Endothelial cell of umbilical vein (primary cell): ENCODE measurements around the gene PRR3. TPM values are rescaled to one million over a fixed set of nuclear protein-coding genes. Genes with fewer than 3 reads are reported as not detected.

Source experiments
- BruUV-seq: library from RNA; stranded (reverse); fragments of 400-500 nt; replicated peaks from 2 replicates; lab custom pipeline; 2021; lab: Mats Ljungman, UMichigan
- CTCF ChIA-PET: fragments of 300-600, 350-600 bp; sonication (Branson Sonifier 250); formaldehyde crosslinking; loops from one replicate; lab custom pipeline; 2021; ENCODE audit warnings: antibody characterized with exemption, inconsistent platforms; lab: Charles Lee
- POLR2A ChIA-PET: fragments of 300-600, 350-600 bp; sonication (Branson Sonifier 250); formaldehyde crosslinking; loops from one replicate; lab custom pipeline; 2021; ENCODE audit warnings: antibody characterized with exemption, inconsistent platforms; lab: Charles Lee
- DNase-seq: peaks from one replicate; pipeline ENCODE4 v3.0.0-alpha.2; 2011; ENCODE audit warnings: low read depth, low spot score
- FAIRE-seq: peaks from 2 replicates; lab custom pipeline; 2011; peaks lifted over from hg19 to GRCh38; lab: Jason Lieb, UNC
- H2AFZ ChIP-seq: 2 replicates; pipeline ENCODE4 v1.6.0; 2012; ENCODE audit warnings: low read depth, low read length, control low read depth, inconsistent platforms
- H3K27ac ChIP-seq: 2 replicates; pipeline ENCODE4 v1.5.1; 2011; ENCODE audit warnings: low read depth, mild to moderate bottlenecking, control low read depth, low read length, moderate library complexity; ENCODE audit not compliant: insufficient read depth
- H3K27me3 ChIP-seq, 2 experiments: 2 replicates each; pipeline versions ENCODE4 v1.6.0 to v1.6.1; 2011; ENCODE audit warnings: low read length in 2 of 2, mixed read lengths in 1 of 2; ENCODE audit not compliant: control insufficient read depth in 2 of 2, insufficient read depth in 2 of 2
- H3K36me3 ChIP-seq, 2 experiments: 2 replicates in 1 of 2; 3 replicates in 1 of 2; pipeline ENCODE4 v1.5.1; 2011; ENCODE audit warnings: low read length in 2 of 2, mild to moderate bottlenecking in 1 of 2, moderate library complexity in 1 of 2; ENCODE audit not compliant: control insufficient read depth in 2 of 2, insufficient read depth in 2 of 2; ENCODE audit errors: extremely low read depth in 1 of 2
- H3K4me1 ChIP-seq: 3 replicates; pipeline ENCODE4 v1.5.1; 2011; ENCODE audit warnings: mild to moderate bottlenecking, low read length; ENCODE audit not compliant: control insufficient read depth, insufficient read depth; ENCODE audit errors: extremely low read depth
- H3K4me2 ChIP-seq: 2 replicates; pipeline ENCODE4 v1.6.1; 2011; ENCODE audit warnings: low read length, control low read depth, mixed read lengths; ENCODE audit not compliant: insufficient read depth
- H3K4me3 ChIP-seq, 3 experiments: fragments of 200-600 bp in 1 of 3; sonication (generic), shearing (Covaris generic) in 1 of 3; replicated peaks in 1 of 3; 2 replicates each; pipeline ENCODE4 v1.5.1; 2011 to 2016; ENCODE audit warnings: control low read depth in 3 of 3, low read length in 3 of 3, mild to moderate bottlenecking in 2 of 3, inconsistent platforms in 1 of 3, low read depth in 1 of 3, moderate library complexity in 1 of 3; ENCODE audit not compliant: insufficient read depth in 1 of 3
- H3K79me2 ChIP-seq: 2 replicates; pipeline ENCODE4 v1.6.0; 2012; ENCODE audit warnings: low read length, inconsistent platforms; ENCODE audit not compliant: control insufficient read depth, insufficient read depth
- H3K9ac ChIP-seq: replicated peaks from 2 replicates; pipeline ENCODE3; 2011; ENCODE audit warnings: low read length, control low read depth; ENCODE audit not compliant: insufficient read depth; ENCODE audit errors: extremely low read depth
- H3K9me1 ChIP-seq: replicated peaks from 3 replicates; pipeline ENCODE4 v1.6.0; 2011; ENCODE audit warnings: mild to moderate bottlenecking, low read length; ENCODE audit not compliant: control insufficient read depth, insufficient read depth; ENCODE audit errors: extremely low read depth
- H3K9me3 ChIP-seq: replicated peaks from 2 replicates; pipeline ENCODE4 v1.5.1; 2012; ENCODE audit warnings: low read length, inconsistent platforms; ENCODE audit not compliant: control insufficient read depth, insufficient read depth
- H4K20me1 ChIP-seq: replicated peaks from 2 replicates; pipeline ENCODE3; 2011; ENCODE audit warnings: mild to moderate bottlenecking, low read length; ENCODE audit not compliant: control insufficient read depth, insufficient read depth; ENCODE audit errors: extremely low read depth
- CTCF ChIP-seq, 2 donors: IDR thresholded peaks; 1 replicate in 1 of 2; 2 replicates in 1 of 2; pipeline ENCODE4 v1.5.1; 2011; ENCODE audit warnings: low read length in 2 of 2, mild to moderate bottlenecking in 2 of 2, moderate library complexity in 2 of 2, control low read depth in 1 of 2, inconsistent platforms in 1 of 2, low read depth in 1 of 2; ENCODE audit not compliant: insufficient read depth in 1 of 2; ENCODE audit errors: extremely low read depth in 1 of 2
- EZH2 ChIP-seq: IDR thresholded peaks from 2 replicates; pipeline ENCODE4 v1.6.1; 2012; ENCODE audit warnings: borderline replicate concordance, low read depth, mild to moderate bottlenecking, moderate library complexity, low read length, inconsistent platforms; ENCODE audit not compliant: severe bottlenecking
- FOS ChIP-seq: IDR thresholded peaks from 2 replicates; pipeline ENCODE4 v1.6.1; 2011; ENCODE audit warnings: mild to moderate bottlenecking, low read length, moderate library complexity, borderline replicate concordance; ENCODE audit not compliant: insufficient read depth
- GATA2 ChIP-seq: IDR thresholded peaks from 2 replicates; pipeline ENCODE4 v1.7.0; 2011; ENCODE audit warnings: low read depth, mild to moderate bottlenecking, moderate library complexity, mixed read lengths, low read length; ENCODE audit not compliant: insufficient read length, insufficient read depth
- JUN ChIP-seq: IDR thresholded peaks from 2 replicates; pipeline ENCODE4 v1.6.1; 2011; ENCODE audit warnings: borderline replicate concordance, low read depth; ENCODE audit not compliant: insufficient read length, insufficient read depth
- MAX ChIP-seq: IDR thresholded peaks from 2 replicates; pipeline ENCODE4 v1.6.1; 2011; ENCODE audit not compliant: insufficient read depth, insufficient read length
- MYC ChIP-seq: IDR thresholded peaks from one replicate; pipeline ENCODE4 v1.6.1; 2011; ENCODE audit warnings: mild to moderate bottlenecking, low read depth, low read length
- POLR2A ChIP-seq: IDR thresholded peaks from 2 replicates; pipeline ENCODE4 v1.6.1; 2012; ENCODE audit warnings: low read depth, mild to moderate bottlenecking, control low read depth, low read length
- POLR2AphosphoS5 ChIP-seq: IDR thresholded peaks from 2 replicates; pipeline ENCODE4 v1.6.1; 2012; ENCODE audit warnings: low read depth, mild to moderate bottlenecking, control low read depth, low read length, moderate library complexity; ENCODE audit not compliant: insufficient read depth
- dilution Hi-C: fragments of 300-500 bp; cut with MboI; formaldehyde crosslinking; loops from one replicate; pipeline ENCODE4 v1.15.0; 2019; ENCODE audit warnings: low sequenced_read_pairs; ENCODE audit not compliant: extremely low pct_ligation_motif_present
- intact Hi-C: fragments of 100-400 bp; cut with micrococcal nuclease; formaldehyde crosslinking; loops from one replicate; pipeline ENCODE4 v1.10.0; 2022
- polyA plus RNA-seq, 4 experiments: library from polyadenylated mRNA; depleted of rRNA in 3 of 4; stranded (reverse) in 3 of 4; unstranded in 1 of 4; fragments of >200 nt; gene quantifications; 2 replicates each; pipeline versions ENCODE4 v1.2.1 to v1.2.3, GENCODE V29; 2011 to 2012; ENCODE audit warnings: missing spikeins in 1 of 4
- total RNA-seq: library from RNA; stranded (reverse); gene quantifications from 2 replicates; pipeline ENCODE4 v1.2.3, GENCODE V29; 2021

The PRR3 gene
- total and polyA plus RNA-seq, 2 donors (not counting 3 experiments of a cell fraction or from before 2014, with no cell fraction given), result 10.6 to 22.3 TPM

GRCh38 chr6:30537931-30538330 is 19.2 kb upstream of the PRR3 start:
- H2AFZ ChIP-seq, result no peak overlapping the region
- no peak overlapping the region for H3K4me2 ChIP-seq
- ChIA-PET POLR2A (no interaction called here), CTCF (interaction anchor here (1.0 kb wide), 1 partner anchor 59 kb away, joined by 3 read pairs; no protein-coding TSS in a partner anchor)
- H4K20me1 ChIP-seq, result no peaks in the 10 kb centered on the region
- peaks cover 14% of the 10 kb centered on the region for H3K4me1 ChIP-seq
- dilution Hi-C loops (no loop called here), intact Hi-C loops (no loop called here)
- no peaks in the 10 kb centered on the region for H3K79me2 ChIP-seq
- DNase-seq, result no peak
- no peak for TF ChIP-seq MYC
- TF ChIP-seq EZH2, result no peak
- TF ChIP-seq FOS, result no peak
- TF ChIP-seq JUN, result no peak
- TF ChIP-seq MAX, result no peak
- no peak for TF ChIP-seq POLR2AphosphoS5
- no peak for TF ChIP-seq CTCF (IDR thresholded peaks at IDR 0.05; ENCODE audit: extremely low read depth in 1 of 2, insufficient read depth in 1 of 2, low read depth in 1 of 2, low read length in 2 of 2)
- TF ChIP-seq POLR2A, result no peak
- TF ChIP-seq GATA2, result no peak
- no peak for FAIRE-seq
- no TSS peak for BruUV-seq
- no peak overlapping the region for H3K4me3 ChIP-seq
- H3K9me3 ChIP-seq, result no peaks in the 10 kb centered on the region
- no peak overlapping the region for H3K27ac ChIP-seq
- no peaks in the 10 kb centered on the region for H3K27me3 ChIP-seq
- H3K36me3 ChIP-seq, result no peaks in the 10 kb centered on the region
- H3K9ac ChIP-seq, result no peak overlapping the region
- H3K9me1 ChIP-seq, result no peaks in the 10 kb centered on the region
